AG10803 (cell line): Measurements from ENCODE around the gene TMEM218.
"Not testable (repeated sequence)": the region's sequence is repeated elsewhere in the genome, so short reads cannot be mapped to it uniquely, and the experiment has no call there.

Experiments
- DNase-seq: peaks from one replicate; pipeline ENCODE4 v3.0.0; 2010; ENCODE audit warnings: low read depth
- H3K4me3 ChIP-seq: 2 replicates; pipeline ENCODE4 v1.5.1; 2011; ENCODE audit warnings: mild to moderate bottlenecking, low read length, control low read depth
- TF ChIP-seq, protein P1 (sequence below): conservative IDR thresholded peaks from 2 replicates; pipeline ENCODE4 v1.5.1; 2011; ENCODE audit warnings: mild to moderate bottlenecking, low read length, control low read depth, inconsistent platforms

TMEM218 gene

GRCh38 chr11:125091247-125091876 is 20.1 kb downstream of the TMEM218 start:
- H3K4me3 ChIP-seq: no peak overlapping the region
- peak; percentile 65 for DNase-seq
- TF ChIP-seq, protein P1, sequence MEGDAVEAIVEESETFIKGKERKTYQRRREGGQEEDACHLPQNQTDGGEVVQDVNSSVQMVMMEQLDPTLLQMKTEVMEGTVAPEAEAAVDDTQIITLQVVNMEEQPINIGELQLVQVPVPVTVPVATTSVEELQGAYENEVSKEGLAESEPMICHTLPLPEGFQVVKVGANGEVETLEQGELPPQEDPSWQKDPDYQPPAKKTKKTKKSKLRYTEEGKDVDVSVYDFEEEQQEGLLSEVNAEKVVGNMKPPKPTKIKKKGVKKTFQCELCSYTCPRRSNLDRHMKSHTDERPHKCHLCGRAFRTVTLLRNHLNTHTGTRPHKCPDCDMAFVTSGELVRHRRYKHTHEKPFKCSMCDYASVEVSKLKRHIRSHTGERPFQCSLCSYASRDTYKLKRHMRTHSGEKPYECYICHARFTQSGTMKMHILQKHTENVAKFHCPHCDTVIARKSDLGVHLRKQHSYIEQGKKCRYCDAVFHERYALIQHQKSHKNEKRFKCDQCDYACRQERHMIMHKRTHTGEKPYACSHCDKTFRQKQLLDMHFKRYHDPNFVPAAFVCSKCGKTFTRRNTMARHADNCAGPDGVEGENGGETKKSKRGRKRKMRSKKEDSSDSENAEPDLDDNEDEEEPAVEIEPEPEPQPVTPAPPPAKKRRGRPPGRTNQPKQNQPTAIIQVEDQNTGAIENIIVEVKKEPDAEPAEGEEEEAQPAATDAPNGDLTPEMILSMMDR: peak; percentile 66

DNA sequence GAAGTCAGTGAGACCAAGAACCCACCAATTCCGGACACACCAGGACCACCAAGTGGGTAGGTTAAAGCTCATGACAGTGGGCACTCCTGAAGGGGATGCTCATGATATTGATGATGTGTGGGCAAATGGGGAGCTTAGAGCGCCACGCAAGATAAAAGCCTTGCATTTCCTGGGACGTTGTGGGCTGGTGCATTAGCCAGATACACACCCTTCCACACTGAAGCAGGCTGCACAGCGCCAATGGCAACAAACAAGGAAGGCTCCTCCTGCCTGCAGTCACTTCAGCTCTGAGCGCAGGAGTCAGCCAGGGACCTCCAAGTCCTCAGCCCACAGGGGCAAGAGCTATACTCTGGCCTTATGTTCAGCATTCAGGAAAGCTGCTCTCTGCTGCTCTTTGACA is 20.6 kb downstream of the TMEM218 start:
- no peak for DNase-seq
- TF ChIP-seq, protein P1: no peak

GRCh38 chr11:125090151-125090550 is 21.3 kb downstream of the TMEM218 start:
- not testable (repeated sequence) for H3K4me3 ChIP-seq, DNase-seq

More for the DNA sequence above, 20.6 kb downstream of the TMEM218 start:
- no peak overlapping the region for H3K4me3 ChIP-seq

DNA sequence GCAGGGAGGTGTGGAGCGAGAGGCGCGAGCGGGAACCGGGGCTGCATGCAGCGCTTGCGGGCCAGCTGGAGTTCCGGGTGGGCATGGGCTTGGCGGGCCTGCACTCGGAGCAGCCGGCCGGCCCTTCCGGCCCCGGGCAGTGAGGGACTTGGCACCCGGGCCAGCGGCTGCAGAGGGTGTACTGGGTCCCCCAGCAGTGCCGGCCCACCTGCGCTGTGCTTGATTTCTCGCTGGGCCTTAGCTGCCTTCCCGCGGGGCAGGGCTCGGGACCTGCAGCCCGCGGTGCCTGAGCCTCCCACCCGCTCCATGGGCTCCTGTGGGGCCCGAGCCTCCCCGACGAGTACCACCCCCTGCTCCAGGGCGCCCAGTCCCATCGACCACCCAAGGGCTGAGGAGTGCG is 21.9 kb downstream of the TMEM218 start:
- H3K4me3 ChIP-seq, DNase-seq: not testable (repeated sequence)

DNA sequence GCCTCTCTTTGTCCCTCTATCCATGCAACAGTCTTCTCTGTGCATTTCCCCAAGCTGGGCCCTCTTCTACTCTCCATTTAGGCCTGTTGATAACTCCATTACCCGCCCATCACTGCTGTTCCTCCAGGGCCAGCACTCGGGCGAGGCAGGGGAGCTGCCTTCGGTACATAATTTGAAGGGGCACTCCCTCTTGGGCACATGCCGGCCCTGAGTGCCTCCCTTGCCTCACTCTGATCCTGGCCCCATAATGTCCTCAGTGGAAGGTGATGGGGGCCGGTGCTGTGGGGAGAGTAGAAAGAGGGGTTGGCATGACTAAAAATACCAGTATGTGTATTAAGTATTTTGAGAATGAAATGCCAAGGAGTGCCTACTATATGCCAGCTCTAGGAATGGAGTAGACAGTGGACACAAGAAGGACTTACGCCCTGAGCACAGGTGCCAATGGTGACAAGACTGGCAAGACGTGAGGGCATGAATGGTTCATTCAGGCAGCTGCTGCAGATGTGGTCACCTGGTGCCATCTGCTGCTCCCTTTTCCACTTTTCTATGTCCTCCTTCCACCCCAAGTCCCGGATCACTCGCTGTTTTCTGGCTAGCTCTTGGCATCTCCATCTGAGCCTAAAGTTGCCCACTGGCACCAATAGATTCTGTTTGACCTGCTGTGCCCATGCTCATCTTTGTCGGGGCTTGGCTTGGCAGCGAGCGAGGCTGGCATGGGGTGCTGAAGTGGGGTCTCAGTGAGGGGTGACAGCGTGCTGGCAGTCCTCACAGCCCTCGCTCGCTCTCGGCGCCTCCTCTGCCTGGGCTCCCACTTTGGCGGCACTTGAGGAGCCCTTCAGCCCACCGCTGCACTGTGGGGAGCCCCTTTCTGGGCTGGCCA is 22.6 kb downstream of the TMEM218 start:
- H3K4me3 ChIP-seq: no peak overlapping the region
- TF ChIP-seq, protein P1: no peak
- no peak for DNase-seq

GRCh38 chr11:125088123-125088522 is 23.3 kb downstream of the TMEM218 start:
- no peak overlapping the region for H3K4me3 ChIP-seq
- TF ChIP-seq, protein P1: no peak
- no peak for DNase-seq

DNA sequence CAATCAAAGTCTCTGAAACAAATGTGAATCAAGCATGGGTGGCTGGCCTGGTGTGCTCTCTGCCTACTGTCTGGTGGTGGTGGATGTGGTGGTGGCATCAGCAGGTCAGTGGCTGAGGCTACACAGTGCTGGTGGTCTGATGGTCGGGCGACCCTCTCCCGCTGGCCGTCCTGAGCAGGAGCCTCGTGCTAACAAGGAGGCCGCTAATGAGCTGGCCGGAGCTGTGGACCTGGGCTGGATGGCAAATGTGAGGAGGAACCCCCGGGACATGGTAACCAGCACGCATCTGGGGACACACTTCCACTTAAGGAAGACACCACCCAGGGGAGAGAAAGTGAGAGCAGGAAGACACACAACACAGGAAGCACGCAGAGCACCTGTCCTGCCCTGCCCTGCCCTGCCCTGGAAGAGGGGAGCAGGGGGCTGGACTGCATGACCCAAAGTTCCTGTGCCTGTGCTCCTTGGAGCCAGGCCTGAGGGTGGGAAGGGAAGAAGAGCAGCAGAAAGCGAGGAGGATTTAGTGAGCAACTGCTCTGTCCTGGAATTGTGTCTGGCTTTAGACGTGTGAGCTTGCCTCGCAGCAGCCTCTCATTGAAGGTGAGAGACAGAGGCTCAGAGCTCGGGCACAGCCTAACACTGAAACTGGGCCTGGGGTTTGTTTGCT is 24.7 kb downstream of the TMEM218 start:
- TF ChIP-seq, protein P1: no peak
- H3K4me3 ChIP-seq: no peak overlapping the region
- DNase-seq: no peak
